Body of pancreas (tissue), 4 donors: ENCODE measurements around the gene ARSG. TPM values are rescaled to one million over a fixed set of nuclear protein-coding genes. Genes with fewer than 3 reads are reported as not detected.

ENCODE experiments used
- ATAC-seq: fragments of 150-250 bp; one replicate; pipeline ENCODE4 v1.9.1; 2016
- DNase-seq, 4 donors: peaks; one replicate each; pipeline ENCODE4 v3.0.0-alpha.2; 2019
- H3K27ac ChIP-seq, 4 donors: fragments of 200-600 bp; sonication (generic); 1 replicate in 3 of 4; 2 replicates in 1 of 4; pipeline versions ENCODE4 v1.5.1 to v1.6.1; 2016 to 2019; ENCODE audit warnings: mild to moderate bottlenecking in 1 of 4, mixed read lengths in 1 of 4, moderate library complexity in 1 of 4
- H3K27me3 ChIP-seq, 2 donors: fragments of 200-600 bp; sonication (generic); one replicate each; pipeline ENCODE4 v1.6.0; 2016; ENCODE audit warnings: mild to moderate bottlenecking in 1 of 2
- H3K36me3 ChIP-seq, 2 donors: fragments of 200-600 bp; sonication (generic); replicated peaks in 1 of 2; 2 replicates each; pipeline ENCODE4 v1.5.1; 2016; ENCODE audit warnings: low read depth in 2 of 2; ENCODE audit not compliant: insufficient read depth in 1 of 2
- H3K4me1 ChIP-seq: fragments of 200-600 bp; sonication (generic); one replicate; pipeline ENCODE4 v1.6.0; 2016
- H3K4me3 ChIP-seq, 2 donors: fragments of 200-600 bp; sonication (generic); 1 replicate in 1 of 2; 2 replicates in 1 of 2; pipeline ENCODE4 v1.5.1; 2016 to 2019
- H3K9me3 ChIP-seq, 3 donors: fragments of 200-600 bp; sonication (generic); 1 replicate in 2 of 3; 2 replicates in 1 of 3; pipeline ENCODE4 v1.5.1; 2016
- POLR2A ChIP-seq, 3 donors: fragments of 450-650 bp; IDR thresholded peaks; one replicate each; pipeline ENCODE4 v1.6.1; 2016; ENCODE audit warnings: antibody characterized with exemption in 3 of 3, mild to moderate bottlenecking in 2 of 3
- WGBS, 2 donors: methylation state at CpG; one replicate each; pipeline ENCODE4 v1.1.5; 2017; 5-methylcytosine and 5-hydroxymethylcytosine counted together
- intact Hi-C: fragments of 100-400 bp; cut with DNase I; formaldehyde crosslinking; loops from one replicate; pipeline ENCODE4 v1.15.1; 2023
- total RNA-seq, 2 donors: library from RNA; depleted of rRNA; stranded (reverse); fragments of >200 nt; gene quantifications; one replicate each; pipeline ENCODE4 v1.1.0, GENCODE V29; 2016
- TF ChIP-seq, protein P1 (sequence below), 7 experiments: fragments of 450-650 bp in 4 of 7; fragments of 200-600 bp in 3 of 7; sonication (generic) in 3 of 7; IDR thresholded peaks; one replicate each; pipeline ENCODE4 v1.5.1; 2016 to 2019; ENCODE audit warnings: antibody characterized with exemption in 7 of 7

ARSG gene
- total RNA-seq, 2 donors from 2014 or later, result 0.52 to 1.6 TPM

GRCh38 chr17:68391561-68392268 lies 100.4 kb downstream of the ARSG start:
- DNase-seq (peak in 2 of 4 donors; percentile 26 to 40), ATAC-seq (peak; percentile 39)
- Histone ChIP-seq H3K27ac (no peak overlapping the region), H3K36me3 (no peaks in the 10 kb centered on the region), H3K27me3 (no peaks in the 10 kb centered on the region), H3K9me3 (no peaks in the 10 kb centered on the region), H3K4me1 (peaks cover 20% of the 10 kb centered on the region), H3K4me3 (no peak overlapping the region)
- intact Hi-C loops, result loop anchor here (10.0 kb wide), 1 partner anchor 127 kb away; no protein-coding TSS in a partner anchor
- WGBS, 2 donors, result 70 to 93% methylated on average over 11 to 16 of the region's 16 CpGs
- no peak for TF ChIP-seq POLR2A (IDR thresholded peaks at IDR 0.05)
- TF ChIP-seq, protein P1, sequence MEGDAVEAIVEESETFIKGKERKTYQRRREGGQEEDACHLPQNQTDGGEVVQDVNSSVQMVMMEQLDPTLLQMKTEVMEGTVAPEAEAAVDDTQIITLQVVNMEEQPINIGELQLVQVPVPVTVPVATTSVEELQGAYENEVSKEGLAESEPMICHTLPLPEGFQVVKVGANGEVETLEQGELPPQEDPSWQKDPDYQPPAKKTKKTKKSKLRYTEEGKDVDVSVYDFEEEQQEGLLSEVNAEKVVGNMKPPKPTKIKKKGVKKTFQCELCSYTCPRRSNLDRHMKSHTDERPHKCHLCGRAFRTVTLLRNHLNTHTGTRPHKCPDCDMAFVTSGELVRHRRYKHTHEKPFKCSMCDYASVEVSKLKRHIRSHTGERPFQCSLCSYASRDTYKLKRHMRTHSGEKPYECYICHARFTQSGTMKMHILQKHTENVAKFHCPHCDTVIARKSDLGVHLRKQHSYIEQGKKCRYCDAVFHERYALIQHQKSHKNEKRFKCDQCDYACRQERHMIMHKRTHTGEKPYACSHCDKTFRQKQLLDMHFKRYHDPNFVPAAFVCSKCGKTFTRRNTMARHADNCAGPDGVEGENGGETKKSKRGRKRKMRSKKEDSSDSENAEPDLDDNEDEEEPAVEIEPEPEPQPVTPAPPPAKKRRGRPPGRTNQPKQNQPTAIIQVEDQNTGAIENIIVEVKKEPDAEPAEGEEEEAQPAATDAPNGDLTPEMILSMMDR (IDR thresholded peaks at IDR 0.05), result no peak

DNA sequence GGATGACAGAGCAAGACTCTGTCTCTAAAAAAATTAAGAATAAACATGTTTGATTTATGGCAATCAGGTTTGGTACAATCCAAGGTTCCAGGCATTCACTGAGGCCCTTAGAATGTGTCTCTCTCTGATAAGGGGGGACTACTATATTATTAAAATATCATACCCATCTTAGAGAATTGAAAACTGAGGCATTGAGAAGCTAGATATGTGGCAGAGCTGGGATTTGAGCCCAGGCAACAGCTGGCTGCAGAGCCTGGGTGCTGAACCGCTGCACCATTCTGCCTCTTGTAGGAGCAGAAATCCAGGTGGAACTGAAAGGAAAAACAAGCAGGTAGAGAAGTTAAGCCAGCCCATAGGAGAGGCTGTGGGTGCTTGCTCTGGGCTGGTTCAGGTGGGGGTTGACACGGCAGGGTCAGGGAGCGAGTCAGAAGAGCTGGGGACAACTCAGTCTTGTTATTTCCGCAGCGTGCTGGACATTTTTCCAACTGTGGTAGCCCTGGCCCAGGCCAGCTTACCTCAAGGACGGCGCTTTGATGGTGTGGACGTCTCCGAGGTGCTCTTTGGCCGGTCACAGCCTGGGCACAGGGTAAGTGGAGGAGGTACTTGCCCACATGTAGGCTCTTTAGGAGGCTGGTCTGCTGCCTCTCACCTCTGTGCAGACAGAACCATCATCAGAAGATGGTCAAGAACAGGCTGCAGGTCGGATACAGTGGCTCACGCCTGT lies 103.5 kb downstream of the ARSG start:
- no peak for TF ChIP-seq POLR2A (IDR thresholded peaks at IDR 0.05)
- TF ChIP-seq, protein P1 (IDR thresholded peaks at IDR 0.05), result no peak
- Histone ChIP-seq H3K27ac (no peak overlapping the region), H3K9me3 (no peaks in the 10 kb centered on the region), H3K27me3 (no peaks in the 10 kb centered on the region), H3K4me1 (no peaks in the 10 kb centered on the region), H3K4me3 (no peak overlapping the region), H3K36me3 (no peaks in the 10 kb centered on the region)
- ATAC-seq (no peak), DNase-seq (no peak)
- WGBS, 2 donors, result 93 to 95% methylated on average over 11 to 12 of the region's 12 CpGs
- intact Hi-C loops, result loop anchor here (10.0 kb wide), 1 partner anchor 130 kb away; no protein-coding TSS in a partner anchor

GRCh38 chr17:68396226-68397107 lies 105.2 kb downstream of the ARSG start:
- DNase-seq (no peak), ATAC-seq (no peak)
- intact Hi-C loops, result loop anchor here (10.0 kb wide), 1 partner anchor 132 kb away; no protein-coding TSS in a partner anchor
- Histone ChIP-seq H3K27ac (no peak overlapping the region), H3K9me3 (no peaks in the 10 kb centered on the region), H3K36me3 (no peaks in the 10 kb centered on the region), H3K4me1 (no peaks in the 10 kb centered on the region), H3K27me3 (no peaks in the 10 kb centered on the region), H3K4me3 (no peak overlapping the region)
- TF ChIP-seq POLR2A (IDR thresholded peaks at IDR 0.05), result no peak
- TF ChIP-seq, protein P1 (IDR thresholded peaks at IDR 0.05), result no peak
- 79 to 83% methylated on average over 4 to 10 of the region's 10 CpGs for WGBS, 2 donors

DNA sequence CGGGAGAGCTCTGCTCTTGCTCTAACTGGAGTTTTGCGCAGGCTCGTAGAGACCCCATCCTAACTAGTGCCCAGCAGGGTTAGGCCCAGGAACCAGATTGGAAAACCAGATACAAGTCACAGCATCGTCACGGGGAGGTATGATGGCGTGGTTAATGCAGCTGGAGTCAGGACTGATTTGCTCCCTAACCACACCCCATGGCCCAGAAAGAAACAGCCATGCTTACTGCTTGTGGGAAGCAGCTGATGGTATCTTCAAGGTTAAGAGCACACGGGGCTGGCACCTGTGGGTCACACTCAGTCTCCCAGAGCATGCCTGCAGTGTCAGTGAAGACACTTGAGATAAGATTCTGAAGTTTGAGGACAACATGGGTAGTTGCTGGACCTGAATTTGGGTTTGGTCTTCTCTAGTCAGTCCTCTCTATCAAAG lies 105.8 kb downstream of the ARSG start:
- WGBS, 2 donors, result 14 to 73% methylated on average over 1 to 7 of the region's 7 CpGs
- DNase-seq, result no peak

More for the DNA sequence above, 105.8 kb downstream of the ARSG start:
- Histone ChIP-seq H3K27me3 (no peaks in the 10 kb centered on the region), H3K36me3 (no peaks in the 10 kb centered on the region), H3K9me3 (no peaks in the 10 kb centered on the region), H3K27ac (no peak overlapping the region), H3K4me3 (no peak overlapping the region), H3K4me1 (no peaks in the 10 kb centered on the region)
- ATAC-seq, result no peak
- intact Hi-C loops, result loop anchor here (10.0 kb wide), 1 partner anchor 132 kb away; no protein-coding TSS in a partner anchor
- no peak for TF ChIP-seq POLR2A (IDR thresholded peaks at IDR 0.05)
- TF ChIP-seq, protein P1 (IDR thresholded peaks at IDR 0.05), result no peak
